Breast epithelium (tissue), 3 donors: ENCODE data around the gene HOXC13.

Experiments
- CTCF ChIP-seq, 3 donors: fragments of 450-650 bp; IDR thresholded peaks; one replicate each; pipeline ENCODE4 v1.5.1; 2016 to 2017; ENCODE audit warnings: antibody characterized with exemption in 3 of 3, mild to moderate bottlenecking in 3 of 3, moderate library complexity in 3 of 3
- POLR2A ChIP-seq: fragments of 450-650 bp; IDR thresholded peaks from one replicate; pipeline ENCODE4 v1.6.1; 2016; ENCODE audit warnings: antibody characterized with exemption, mild to moderate bottlenecking, moderate library complexity
- POLR2AphosphoS5 ChIP-seq, 3 donors: sonication (generic); formaldehyde crosslinking; IDR thresholded peaks; one replicate each; pipeline ENCODE4 v1.6.1; 2017; ENCODE audit warnings: antibody characterized with exemption in 3 of 3

DNA sequence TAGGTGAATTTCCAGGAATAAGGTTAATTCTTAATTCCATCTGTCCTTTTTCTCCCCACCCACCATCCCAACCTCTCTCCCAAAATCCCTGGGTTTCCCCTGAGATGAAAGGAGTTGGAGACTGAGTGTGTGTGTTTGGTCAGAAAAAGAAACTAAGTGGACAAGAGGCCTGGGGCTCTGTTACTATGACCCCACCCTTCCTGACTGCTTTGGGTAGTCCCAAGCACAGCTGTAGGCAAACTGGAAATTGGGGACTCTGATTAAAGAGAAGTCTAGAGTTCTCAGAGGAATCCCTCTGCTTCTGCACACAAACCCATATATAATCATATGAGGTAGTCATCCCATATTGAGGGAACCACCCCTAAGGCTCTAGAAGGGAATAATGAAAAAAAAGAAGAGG lies 9.1 kb downstream of the HOXC13 start:
- TF ChIP-seq CTCF (IDR thresholded peaks at IDR 0.05) (no peak), POLR2A (no peak), POLR2AphosphoS5 (IDR thresholded peaks at IDR 0.05) (no peak)
